Stimulated activated naive B cell treated with anti-CD40 and anti-IgM and Interleukin-4, amounts not matched to agents 10 μg/mL and 1 μg/mL and 100 μg/mL, for 72 hours (primary cell): Measurements from ENCODE around the gene ELAVL2.
"Not testable (repeated sequence)": the region's sequence is repeated elsewhere in the genome, so short reads cannot be mapped to it uniquely, and the experiment has no call there.

Source experiments
- ATAC-seq, 2 donors: fragments of 150-1000 bp; cut with Tn5 transposase; replicated peaks; 2 replicates each; pipeline ENCODE4 v1.10.0; 2021; ENCODE audit warnings: moderate library complexity in 1 of 2
- DNase-seq: peaks from one replicate; pipeline ENCODE4 v3.0.0; 2021
- H3K27ac Mint-ChIP-seq: one replicate; pipeline ENCODE4 v1.8.0; 2022; ENCODE audit warnings: mild to moderate bottlenecking, mixed read lengths
- H3K27me3 Mint-ChIP-seq, 2 donors: one replicate each; pipeline ENCODE4 v1.8.0; 2022; ENCODE audit warnings: mixed read lengths in 2 of 2
- H3K36me3 Mint-ChIP-seq, 2 donors: one replicate each; pipeline ENCODE4 v1.8.0; 2022; ENCODE audit warnings: mixed read lengths in 2 of 2, mild to moderate bottlenecking in 1 of 2
- H3K4me1 Mint-ChIP-seq, 2 donors: one replicate each; pipeline ENCODE4 v1.8.0; 2022; ENCODE audit warnings: mixed read lengths in 2 of 2, mild to moderate bottlenecking in 1 of 2
- H3K4me3 Mint-ChIP-seq, 2 donors: one replicate each; pipeline ENCODE4 v1.8.0; 2022; ENCODE audit warnings: mild to moderate bottlenecking in 2 of 2, mixed read lengths in 2 of 2, moderate library complexity in 1 of 2
- H3K9me3 Mint-ChIP-seq, 2 donors: one replicate each; pipeline ENCODE4 v1.8.0; 2022; ENCODE audit warnings: mixed read lengths in 2 of 2, mild to moderate bottlenecking in 1 of 2

Gene ELAVL2

DNA sequence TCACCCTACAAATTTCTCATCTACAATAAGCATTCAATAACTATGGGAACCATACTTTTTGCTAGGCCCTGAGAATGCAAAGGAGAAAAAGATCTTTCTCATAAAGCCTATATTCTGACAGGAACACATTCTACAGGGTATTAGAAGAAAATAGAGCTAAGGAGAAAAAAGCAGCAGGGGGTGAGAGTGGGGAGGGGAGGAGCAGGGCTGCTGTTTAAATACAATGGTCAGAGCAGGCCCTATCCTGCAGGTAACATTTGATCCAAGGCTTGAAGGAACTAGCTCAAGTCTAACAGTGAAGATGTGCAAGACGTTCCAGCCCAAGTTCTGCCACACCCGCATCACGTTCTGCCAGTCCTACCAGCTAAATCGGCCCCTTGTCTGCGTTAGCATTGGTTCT, 89.7 kb downstream of the ELAVL2 start:
- no peak overlapping the region for H3K4me3 Mint-ChIP-seq
- H3K27me3 Mint-ChIP-seq, result no peaks in the 10 kb centered on the region
- H3K4me1 Mint-ChIP-seq, result no peaks in the 10 kb centered on the region
- H3K36me3 Mint-ChIP-seq, result no peaks in the 10 kb centered on the region
- no peak for DNase-seq
- peaks cover 3 to 4% of the 10 kb centered on the region in 2 donors for H3K9me3 Mint-ChIP-seq
- no peak overlapping the region for H3K27ac Mint-ChIP-seq
- ATAC-seq, result no peak

DNA sequence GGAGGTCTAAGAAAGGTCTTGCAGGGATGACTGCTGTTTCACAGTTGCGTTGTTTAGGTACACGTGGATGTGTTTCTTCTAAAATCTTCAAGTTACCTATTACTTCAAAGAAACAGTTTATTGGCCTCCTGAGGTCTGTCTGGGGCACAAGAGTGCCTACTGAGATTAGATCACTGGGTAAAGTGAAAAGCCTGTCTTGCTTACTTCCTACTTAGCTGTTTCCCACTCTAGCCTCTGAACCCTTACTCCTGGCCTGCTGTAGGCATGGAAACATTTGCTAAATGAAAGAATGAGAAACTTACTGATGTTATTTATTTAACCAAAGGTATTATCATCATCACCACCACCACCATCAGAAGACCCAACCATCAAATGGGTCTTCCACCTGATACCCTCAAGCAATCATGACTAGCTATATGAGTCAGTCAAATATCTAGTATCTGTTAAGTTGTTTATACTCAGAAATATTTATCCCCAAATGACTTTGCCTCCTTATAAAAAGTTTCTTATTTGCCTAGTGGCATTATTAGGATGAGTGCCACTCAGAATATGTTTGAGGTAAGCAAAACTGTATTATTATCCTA, 92.5 kb downstream of the ELAVL2 start:
- no peak for ATAC-seq
- no peak overlapping the region for H3K4me3 Mint-ChIP-seq
- H3K27ac Mint-ChIP-seq, result no peak overlapping the region
- H3K27me3 Mint-ChIP-seq, result no peaks in the 10 kb centered on the region
- no peaks in the 10 kb centered on the region for H3K4me1 Mint-ChIP-seq
- no peak for DNase-seq
- H3K36me3 Mint-ChIP-seq, result no peaks in the 10 kb centered on the region
- H3K9me3 Mint-ChIP-seq, result peaks cover 3 to 4% of the 10 kb centered on the region in 2 donors

DNA sequence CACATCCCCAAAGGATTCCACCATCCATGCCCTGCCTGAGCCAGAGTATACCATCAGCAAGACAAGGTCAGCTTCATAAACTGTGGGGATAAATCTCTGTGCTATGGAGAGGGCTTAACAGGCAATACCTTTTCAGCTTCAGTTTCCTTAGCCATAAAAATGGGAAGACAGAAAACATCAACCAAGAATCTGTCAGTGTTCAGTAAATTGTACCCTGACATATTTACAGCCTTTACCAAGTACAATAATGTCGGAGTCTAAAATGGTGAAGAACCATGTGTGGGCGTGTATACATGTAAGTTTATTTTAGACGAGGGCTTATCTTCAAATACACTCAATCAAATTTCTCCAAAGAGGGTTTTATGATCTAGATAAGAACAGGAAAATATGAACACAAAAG, 94.7 kb downstream of the ELAVL2 start:
- Mint-ChIP-seq H3K4me1 (no peaks in the 10 kb centered on the region), H3K9me3 (peaks cover 0 to 1% of the 10 kb centered on the region in 2 donors), H3K4me3 (no peak overlapping the region), H3K27ac (no peak overlapping the region), H3K36me3 (no peaks in the 10 kb centered on the region), H3K27me3 (no peaks in the 10 kb centered on the region)
- ATAC-seq (no peak), DNase-seq (no peak)

GRCh38 chr9:23730364-23730763, 95.7 kb downstream of the ELAVL2 start:
- no peaks in the 10 kb centered on the region for H3K27me3 Mint-ChIP-seq
- ATAC-seq (no peak), DNase-seq (no peak)
- H3K4me1 Mint-ChIP-seq, result no peaks in the 10 kb centered on the region
- H3K9me3 Mint-ChIP-seq, result peaks cover 0 to 1% of the 10 kb centered on the region in 2 donors
- H3K36me3 Mint-ChIP-seq, result no peaks in the 10 kb centered on the region
- no peak overlapping the region for H3K4me3 Mint-ChIP-seq
- no peak overlapping the region for H3K27ac Mint-ChIP-seq

- no peak overlapping the region for H3K27ac Mint-ChIP-seq
- no peaks in the 10 kb centered on the region for H3K36me3 Mint-ChIP-seq
- no peak for ATAC-seq
- no peak overlapping the region for H3K4me3 Mint-ChIP-seq
- H3K4me1 Mint-ChIP-seq, result no peaks in the 10 kb centered on the region
- peaks cover 3 to 7% of the 10 kb centered on the region in 2 donors for H3K9me3 Mint-ChIP-seq
- DNase-seq, result no peak
- no peaks in the 10 kb centered on the region for H3K27me3 Mint-ChIP-seq
Observed at GRCh38 chr9:23728736-23729135, 97.3 kb downstream of the ELAVL2 start.

DNA sequence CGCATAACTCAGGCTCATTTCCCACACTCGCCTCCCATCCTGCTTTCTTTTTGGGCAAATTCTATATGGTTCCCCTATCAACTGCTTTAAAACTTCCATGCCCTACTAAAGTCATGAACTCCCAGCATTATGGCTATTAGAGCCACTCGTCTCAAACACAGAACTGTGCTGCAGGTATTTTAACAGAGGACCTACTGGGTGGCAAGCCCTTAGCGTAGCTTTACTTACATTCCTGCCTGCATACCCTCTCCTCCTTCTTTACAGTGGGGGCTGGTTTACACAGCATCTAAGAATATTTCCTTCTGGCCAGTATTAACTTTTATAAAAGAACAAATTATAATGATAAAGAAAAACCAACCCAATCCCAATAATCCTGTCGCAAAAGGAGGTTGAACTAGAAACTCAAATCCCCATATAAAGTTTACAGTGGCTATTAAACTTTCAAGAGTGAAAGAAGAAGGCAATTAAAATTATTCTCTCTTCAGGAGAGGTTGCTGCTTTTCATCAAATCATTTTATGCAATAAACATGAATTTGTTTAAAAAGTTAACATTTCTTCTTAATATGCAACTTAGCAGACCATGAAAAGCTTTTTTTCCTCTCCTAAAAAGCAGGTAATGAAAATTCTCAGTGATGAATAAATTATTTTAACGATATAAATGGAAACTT, 100.6 kb downstream of the ELAVL2 start:
- H3K27me3 Mint-ChIP-seq, result no peaks in the 10 kb centered on the region
- H3K36me3 Mint-ChIP-seq, result no peaks in the 10 kb centered on the region
- DNase-seq, result no peak
- no peaks in the 10 kb centered on the region for H3K4me1 Mint-ChIP-seq
- H3K4me3 Mint-ChIP-seq, result no peak overlapping the region
- H3K9me3 Mint-ChIP-seq, result peaks cover 5 to 7% of the 10 kb centered on the region in 2 donors
- H3K27ac Mint-ChIP-seq, result no peak overlapping the region
- no peak for ATAC-seq

DNA sequence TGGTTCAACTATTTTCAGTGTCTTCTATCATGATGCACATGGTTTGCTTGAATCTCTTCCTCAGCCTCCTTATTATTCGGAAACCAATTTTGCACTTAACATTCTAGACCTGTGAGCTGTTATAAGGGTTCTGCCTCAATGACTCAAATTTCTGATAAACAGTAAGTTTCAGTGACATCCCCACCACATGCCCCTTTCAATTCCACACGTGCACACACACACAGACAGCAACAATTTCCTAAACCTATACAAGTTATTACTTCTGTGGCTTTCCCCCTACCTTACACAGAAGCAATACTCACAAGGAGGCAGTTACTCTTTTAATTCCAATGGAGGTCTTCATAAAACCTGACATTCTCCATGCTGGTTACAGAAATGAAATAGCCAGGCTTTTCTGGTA, 102.4 kb downstream of the ELAVL2 start:
- H3K4me3 Mint-ChIP-seq, result no peak overlapping the region
- no peak overlapping the region for H3K27ac Mint-ChIP-seq
- peaks cover 5 to 7% of the 10 kb centered on the region in 2 donors for H3K9me3 Mint-ChIP-seq
- DNase-seq, result no peak
- no peaks in the 10 kb centered on the region for H3K36me3 Mint-ChIP-seq
- ATAC-seq, result no peak
- no peaks in the 10 kb centered on the region for H3K4me1 Mint-ChIP-seq
- H3K27me3 Mint-ChIP-seq, result no peaks in the 10 kb centered on the region

- not testable (repeated sequence) for H3K4me1 Mint-ChIP-seq, H3K9me3 Mint-ChIP-seq, H3K4me3 Mint-ChIP-seq
Observed at GRCh38 chr9:23723048-23723447, 103.0 kb downstream of the ELAVL2 start.

DNA sequence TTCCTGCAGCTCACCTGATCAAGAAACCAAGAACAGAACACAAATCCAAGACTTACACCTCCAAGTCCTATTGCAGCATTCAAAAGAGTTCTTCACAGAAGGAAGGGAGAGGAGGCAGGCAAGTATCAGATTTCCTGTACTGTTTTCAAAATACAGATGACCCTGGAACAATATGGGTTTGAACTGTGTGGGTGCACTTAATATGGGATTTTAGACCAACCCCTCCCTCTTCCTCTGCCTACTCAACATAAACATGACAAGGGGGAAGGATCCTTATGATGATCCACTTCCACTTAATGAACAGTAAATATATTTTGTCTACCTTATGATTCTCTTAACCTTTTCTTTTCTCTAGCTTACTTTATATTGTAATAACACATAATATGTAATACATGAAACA, 104.6 kb downstream of the ELAVL2 start:
- H3K27me3 Mint-ChIP-seq, result no peaks in the 10 kb centered on the region
- ATAC-seq, result no peak
- no peaks in the 10 kb centered on the region for H3K36me3 Mint-ChIP-seq
- no peaks in the 10 kb centered on the region for H3K4me1 Mint-ChIP-seq
- no peak for DNase-seq
- H3K9me3 Mint-ChIP-seq, result peaks cover 5 to 7% of the 10 kb centered on the region in 2 donors
- no peak overlapping the region for H3K27ac Mint-ChIP-seq
- H3K4me3 Mint-ChIP-seq, result no peak overlapping the region

More at GRCh38 chr9:23723048-23723447, 103.0 kb downstream of the ELAVL2 start:
- not testable (repeated sequence) for H3K27me3 Mint-ChIP-seq, H3K27ac Mint-ChIP-seq, DNase-seq, H3K36me3 Mint-ChIP-seq, ATAC-seq

GRCh38 chr9:23717505-23717904, 108.5 kb downstream of the ELAVL2 start:
- peaks cover 0 to 2% of the 10 kb centered on the region in 2 donors for H3K9me3 Mint-ChIP-seq
- no peak overlapping the region for H3K27ac Mint-ChIP-seq
- H3K4me1 Mint-ChIP-seq, result no peaks in the 10 kb centered on the region
- H3K36me3 Mint-ChIP-seq, result no peaks in the 10 kb centered on the region
- H3K27me3 Mint-ChIP-seq, result no peaks in the 10 kb centered on the region
- ATAC-seq (no peak), DNase-seq (no peak)
- no peak overlapping the region for H3K4me3 Mint-ChIP-seq

DNA sequence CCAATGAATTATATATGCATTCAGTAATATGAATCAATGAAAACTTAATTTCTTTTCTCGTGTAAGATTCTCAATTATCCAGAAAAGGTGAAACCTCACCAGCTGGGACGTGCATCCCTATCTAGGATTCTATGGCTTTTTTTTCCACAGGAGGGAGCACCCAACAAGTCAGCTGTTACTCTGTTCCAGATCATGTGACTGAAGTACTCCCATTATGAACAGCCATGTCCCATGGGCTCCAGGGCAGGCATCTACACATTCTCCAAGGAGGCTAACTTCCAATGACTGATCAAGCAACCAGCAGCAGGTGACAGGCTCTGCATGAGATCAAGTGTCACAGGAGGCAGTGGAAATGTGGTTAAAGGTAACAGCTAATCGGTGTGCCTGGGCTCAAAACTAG, 118.8 kb downstream of the ELAVL2 start:
- Mint-ChIP-seq H3K4me1 (no peaks in the 10 kb centered on the region), H3K27me3 (no peaks in the 10 kb centered on the region), H3K4me3 (no peak overlapping the region), H3K27ac (no peak overlapping the region), H3K36me3 (no peaks in the 10 kb centered on the region), H3K9me3 (peaks cover 0 to 8% of the 10 kb centered on the region in 2 donors)
- no peak for DNase-seq
- no peak for ATAC-seq

DNA sequence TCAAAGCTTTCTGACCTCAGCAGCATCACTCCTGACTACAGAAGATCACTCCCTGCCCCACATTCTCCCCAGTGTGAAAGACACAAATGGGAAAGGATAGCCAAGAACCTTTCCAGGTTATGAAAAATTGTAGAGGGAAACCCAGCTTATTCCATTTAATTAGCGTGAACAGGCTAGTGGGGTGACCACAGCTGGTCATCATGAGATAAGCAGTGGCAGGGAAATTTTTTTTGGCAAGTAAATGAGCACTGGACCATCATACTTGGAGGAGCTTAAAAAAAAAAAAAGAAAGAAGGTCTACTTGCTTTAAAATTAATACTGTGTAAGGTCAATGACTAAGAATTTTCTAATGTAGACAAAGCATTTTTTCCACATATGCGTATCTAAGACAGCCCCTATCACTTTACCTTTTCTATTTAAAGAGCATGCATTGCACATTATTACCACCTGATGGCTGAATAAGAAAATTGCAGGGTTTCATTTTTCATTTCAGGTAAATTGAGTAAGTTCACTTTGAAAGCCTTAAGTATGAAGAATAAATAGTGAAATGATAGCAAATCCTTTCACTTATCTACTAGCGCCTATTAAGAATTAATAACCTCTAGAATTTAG, 123.6 kb downstream of the ELAVL2 start:
- DNase-seq, result no peak
- ATAC-seq, result no peak
- Mint-ChIP-seq H3K4me1 (no peaks in the 10 kb centered on the region), H3K4me3 (no peak overlapping the region), H3K9me3 (peaks cover 0 to 4% of the 10 kb centered on the region in 2 donors), H3K27me3 (no peaks in the 10 kb centered on the region), H3K27ac (no peak overlapping the region), H3K36me3 (no peaks in the 10 kb centered on the region)

DNA sequence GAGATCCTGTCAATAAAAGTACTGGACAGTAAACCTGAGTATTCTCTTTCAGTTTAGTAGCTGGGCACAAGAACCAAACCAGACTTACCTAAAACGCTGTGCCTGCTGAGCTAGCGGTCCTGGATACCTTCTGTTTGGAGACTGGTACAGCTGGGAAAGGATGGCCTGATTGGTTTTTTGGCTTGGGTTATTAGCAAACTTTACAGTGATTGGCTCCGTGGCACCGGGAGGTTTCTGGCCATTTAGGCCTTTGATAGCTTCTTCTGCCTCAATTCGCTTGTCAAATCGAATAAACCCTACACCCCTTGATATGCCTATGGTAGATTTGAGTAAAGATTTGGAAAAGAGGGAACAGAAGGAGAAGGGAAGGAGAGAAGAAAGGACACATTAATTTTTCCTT, 124.7 kb downstream of the ELAVL2 start:
- Mint-ChIP-seq H3K27me3 (no peaks in the 10 kb centered on the region), H3K27ac (no peak overlapping the region), H3K4me1 (no peaks in the 10 kb centered on the region), H3K36me3 (no peaks in the 10 kb centered on the region), H3K9me3 (peaks cover 0 to 1% of the 10 kb centered on the region in 2 donors), H3K4me3 (no peak overlapping the region)
- no peak for DNase-seq
- no peak for ATAC-seq

DNA sequence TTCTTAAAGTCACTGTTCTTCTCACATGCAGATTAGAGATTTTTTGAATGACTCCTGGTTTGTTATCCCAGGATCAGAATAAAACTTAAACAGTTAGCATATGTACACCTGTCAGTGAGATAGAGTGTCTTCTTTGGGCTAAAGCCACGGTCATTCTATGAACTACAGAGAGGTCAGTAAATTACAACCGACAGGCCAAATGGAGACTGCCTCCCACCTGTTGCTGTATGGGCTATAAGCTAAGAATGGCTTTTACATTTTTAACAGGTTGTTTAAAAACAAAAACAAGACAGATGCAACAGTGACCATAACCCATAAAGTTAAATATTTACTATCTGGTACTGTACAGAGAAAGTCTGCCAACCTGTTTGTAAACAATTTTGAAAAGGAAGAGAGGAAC, 125.7 kb downstream of the ELAVL2 start:
- Mint-ChIP-seq H3K4me1 (no peaks in the 10 kb centered on the region), H3K27ac (no peak overlapping the region), H3K27me3 (no peaks in the 10 kb centered on the region), H3K9me3 (peaks cover 0 to 3% of the 10 kb centered on the region in 2 donors), H3K36me3 (no peaks in the 10 kb centered on the region), H3K4me3 (no peak overlapping the region)
- no peak for ATAC-seq
- DNase-seq, result no peak

GRCh38 chr9:23698161-23698560, 127.9 kb downstream of the ELAVL2 start:
- no peak for ATAC-seq
- Mint-ChIP-seq H3K9me3 (peaks cover 0 to 3% of the 10 kb centered on the region in 2 donors), H3K27ac (no peak overlapping the region), H3K36me3 (no peaks in the 10 kb centered on the region), H3K4me1 (no peaks in the 10 kb centered on the region), H3K27me3 (no peaks in the 10 kb centered on the region), H3K4me3 (no peak overlapping the region)
- no peak for DNase-seq
